ENCODE data around the gene UGT1A9.

DNA sequence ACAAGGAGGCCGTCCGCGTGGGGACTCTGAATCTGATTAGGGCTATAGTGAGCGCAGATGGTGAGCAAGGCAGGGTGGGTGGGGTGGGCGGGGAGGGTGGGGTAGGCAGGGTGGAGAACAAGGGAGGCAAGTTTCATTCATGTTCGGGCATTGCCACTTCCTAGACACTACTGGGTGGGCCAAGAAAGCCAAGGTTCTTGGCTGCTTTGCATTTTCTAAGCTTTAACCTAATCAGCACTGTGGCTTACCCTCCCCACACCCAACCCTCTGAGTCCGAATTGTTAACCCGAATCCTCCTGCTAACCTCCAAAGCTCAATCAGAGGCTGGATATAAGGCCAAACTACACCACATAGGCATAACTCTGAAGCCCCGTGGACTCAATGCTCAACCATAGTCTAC, 124.6 kb downstream of the UGT1A9 start:
- TF ChIP-seq FOXM1 (IDR thresholded peaks at IDR 0.05; ENCODE audit: borderline replicate concordance): no peak
- no peak for TF ChIP-seq FOXA1 (IDR thresholded peaks at IDR 0.05)
- no peak for TF ChIP-seq ZNF384 (IDR thresholded peaks at IDR 0.05)
- no peak for TF ChIP-seq SUZ12 (IDR thresholded peaks at IDR 0.05)

Measured in HEK293T (cell line).